ENCODE results near the gene HIBADH. TPM values are rescaled to one million over a fixed set of nuclear protein-coding genes. Genes with fewer than 3 reads are reported as not detected.

HIBADH gene
- total and polyA plus RNA-seq, 2 donors (not counting 3 experiments of a cell fraction or from before 2014, with no cell fraction given), result 22.6 to 30.5 TPM

DNA sequence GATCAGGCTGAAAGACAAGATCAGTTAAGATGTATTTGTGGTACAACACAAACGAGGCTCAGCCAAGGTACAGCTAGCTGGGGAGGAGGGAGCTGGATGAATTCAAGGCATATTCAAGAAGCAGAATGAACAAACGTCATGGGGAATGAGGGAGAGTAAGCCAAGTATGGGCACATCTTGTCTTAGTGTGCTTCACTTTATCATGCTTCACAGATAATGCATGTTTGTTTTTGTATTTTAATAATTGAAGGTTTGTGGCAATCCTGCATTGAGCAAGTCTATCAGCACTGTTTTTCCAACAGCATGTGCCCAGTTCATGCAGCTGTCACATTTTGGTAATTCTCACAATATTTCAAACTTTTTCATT lies 135.4 kb downstream of the HIBADH start:
- Histone ChIP-seq H4K20me1 (replicated peaks; ENCODE audit: control insufficient read depth, extremely low read depth, insufficient read depth, low read length) (no peaks in the 10 kb centered on the region), H3K4me2 (ENCODE audit: insufficient read depth, low read length) (no peak overlapping the region), H2AFZ (ENCODE audit: low read depth, low read length) (no peak overlapping the region), H3K4me3 (replicated peaks in 1 of 3; ENCODE audit: insufficient read depth in 1 of 3, low read depth in 1 of 3, low read length in 3 of 3) (no peak overlapping the region), H3K9ac (replicated peaks; ENCODE audit: extremely low read depth, insufficient read depth, low read length) (no peak overlapping the region), H3K27me3 (ENCODE audit: control insufficient read depth in 2 of 2, insufficient read depth in 2 of 2, low read length in 2 of 2) (no peaks in the 10 kb centered on the region), H3K9me3 (replicated peaks; ENCODE audit: control insufficient read depth, insufficient read depth, low read length) (no peaks in the 10 kb centered on the region), H3K79me2 (ENCODE audit: control insufficient read depth, insufficient read depth, low read length) (no peaks in the 10 kb centered on the region), H3K27ac (ENCODE audit: insufficient read depth, low read depth, low read length) (no peak overlapping the region), H3K36me3 (ENCODE audit: control insufficient read depth in 2 of 2, extremely low read depth in 1 of 2, insufficient read depth in 2 of 2, low read length in 2 of 2) (no peaks in the 10 kb centered on the region), H3K9me1 (replicated peaks; ENCODE audit: control insufficient read depth, extremely low read depth, insufficient read depth, low read length) (no peaks in the 10 kb centered on the region), H3K4me1 (ENCODE audit: control insufficient read depth, extremely low read depth, insufficient read depth, low read length) (no peaks in the 10 kb centered on the region)
- BruUV-seq (replicated peaks), result no TSS peak
- CTCF ChIA-PET, result interaction anchor here (0.8 kb wide), 1 partner anchor 11 kb away, joined by 3 read pairs; no protein-coding TSS in a partner anchor
- dilution Hi-C loops (cut with MboI; ENCODE audit: extremely low pct_ligation_motif_present, low sequenced_read_pairs), result no loop called here
- TF ChIP-seq MYC (IDR thresholded peaks at IDR 0.05; ENCODE audit: low read depth, low read length), result no peak
- DNase-seq (ENCODE audit: low read depth, low spot score), result no peak
- intact Hi-C loops (cut with micrococcal nuclease), result no loop called here
- FAIRE-seq, result no peak
- POLR2A ChIA-PET, result no interaction called here

DNA sequence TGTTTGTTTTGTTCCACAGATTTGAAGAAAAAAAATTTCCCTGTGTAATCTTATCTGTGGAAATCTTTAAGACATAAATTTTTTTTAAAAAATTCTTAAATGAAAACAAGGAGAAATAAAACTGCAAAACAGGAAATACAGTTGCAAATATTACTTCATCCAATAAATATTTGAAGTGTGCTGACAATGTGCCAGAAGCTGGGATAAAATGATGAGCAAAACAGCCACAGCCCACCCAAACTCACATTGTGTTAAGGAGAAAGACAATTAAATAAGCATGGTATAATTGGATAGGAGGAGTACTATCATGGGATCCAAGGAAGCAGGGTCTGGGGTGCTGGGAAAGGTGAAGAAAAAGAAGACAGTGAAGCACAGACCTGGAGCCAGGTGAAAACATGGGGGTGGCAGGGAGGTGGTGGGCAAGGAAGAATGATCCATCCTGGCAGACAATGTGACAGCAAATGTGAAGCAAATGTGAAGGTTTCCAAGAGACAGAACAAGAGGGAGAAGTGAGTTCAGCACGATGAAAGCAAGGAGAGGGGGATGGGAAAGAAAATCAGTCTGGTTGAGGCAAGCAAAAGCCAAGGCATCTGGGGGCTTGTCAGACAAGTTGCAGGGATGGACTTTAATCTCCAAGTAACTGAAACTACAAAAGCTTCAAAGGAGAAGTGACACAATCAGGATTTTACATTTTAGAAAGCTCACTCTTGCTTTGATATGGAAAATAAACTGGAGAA lies 135.9 kb downstream of the HIBADH start:
- dilution Hi-C loops (cut with MboI; ENCODE audit: extremely low pct_ligation_motif_present, low sequenced_read_pairs), result no loop called here
- POLR2A ChIA-PET, result no interaction called here
- TF ChIP-seq POLR2AphosphoS5 (IDR thresholded peaks at IDR 0.05; ENCODE audit: insufficient read depth, low read depth, low read length), result no peak
- TF ChIP-seq JUN (IDR thresholded peaks at IDR 0.05; ENCODE audit: borderline replicate concordance, insufficient read depth, insufficient read length, low read depth), result no peak
- TF ChIP-seq, protein P1, sequence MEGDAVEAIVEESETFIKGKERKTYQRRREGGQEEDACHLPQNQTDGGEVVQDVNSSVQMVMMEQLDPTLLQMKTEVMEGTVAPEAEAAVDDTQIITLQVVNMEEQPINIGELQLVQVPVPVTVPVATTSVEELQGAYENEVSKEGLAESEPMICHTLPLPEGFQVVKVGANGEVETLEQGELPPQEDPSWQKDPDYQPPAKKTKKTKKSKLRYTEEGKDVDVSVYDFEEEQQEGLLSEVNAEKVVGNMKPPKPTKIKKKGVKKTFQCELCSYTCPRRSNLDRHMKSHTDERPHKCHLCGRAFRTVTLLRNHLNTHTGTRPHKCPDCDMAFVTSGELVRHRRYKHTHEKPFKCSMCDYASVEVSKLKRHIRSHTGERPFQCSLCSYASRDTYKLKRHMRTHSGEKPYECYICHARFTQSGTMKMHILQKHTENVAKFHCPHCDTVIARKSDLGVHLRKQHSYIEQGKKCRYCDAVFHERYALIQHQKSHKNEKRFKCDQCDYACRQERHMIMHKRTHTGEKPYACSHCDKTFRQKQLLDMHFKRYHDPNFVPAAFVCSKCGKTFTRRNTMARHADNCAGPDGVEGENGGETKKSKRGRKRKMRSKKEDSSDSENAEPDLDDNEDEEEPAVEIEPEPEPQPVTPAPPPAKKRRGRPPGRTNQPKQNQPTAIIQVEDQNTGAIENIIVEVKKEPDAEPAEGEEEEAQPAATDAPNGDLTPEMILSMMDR (IDR thresholded peaks at IDR 0.05; ENCODE audit: extremely low read depth in 1 of 2, insufficient read depth in 1 of 2, low read depth in 1 of 2, low read length in 2 of 2), result no peak
- TF ChIP-seq MYC (IDR thresholded peaks at IDR 0.05; ENCODE audit: low read depth, low read length), result no peak
- TF ChIP-seq, protein P2, sequence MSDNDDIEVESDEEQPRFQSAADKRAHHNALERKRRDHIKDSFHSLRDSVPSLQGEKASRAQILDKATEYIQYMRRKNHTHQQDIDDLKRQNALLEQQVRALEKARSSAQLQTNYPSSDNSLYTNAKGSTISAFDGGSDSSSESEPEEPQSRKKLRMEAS (IDR thresholded peaks at IDR 0.05; ENCODE audit: insufficient read depth, insufficient read length), result no peak
- TF ChIP-seq GATA2 (IDR thresholded peaks at IDR 0.05; ENCODE audit: insufficient read depth, insufficient read length, low read depth, low read length), result no peak
- no peak for TF ChIP-seq FOS (IDR thresholded peaks at IDR 0.05; ENCODE audit: borderline replicate concordance, insufficient read depth, low read length)
- no peak for TF ChIP-seq EZH2 (IDR thresholded peaks at IDR 0.05; ENCODE audit: borderline replicate concordance, low read depth, low read length, severe bottlenecking)
- no peak for TF ChIP-seq POLR2A (IDR thresholded peaks at IDR 0.05; ENCODE audit: low read depth, low read length)

More for the DNA sequence above, 135.9 kb downstream of the HIBADH start:
- H3K4me3 ChIP-seq (replicated peaks in 1 of 3; ENCODE audit: insufficient read depth in 1 of 3, low read depth in 1 of 3, low read length in 3 of 3), result no peak overlapping the region
- FAIRE-seq (no peak), DNase-seq (ENCODE audit: low read depth, low spot score) (no peak)
- CTCF ChIA-PET, result interaction anchor here (0.8 kb wide), 1 partner anchor 12 kb away, joined by 3 read pairs; no protein-coding TSS in a partner anchor
- H3K27ac ChIP-seq (ENCODE audit: insufficient read depth, low read depth, low read length), result no peak overlapping the region
- H2AFZ ChIP-seq (ENCODE audit: low read depth, low read length), result no peak overlapping the region
- no TSS peak for BruUV-seq (replicated peaks)
- no peak overlapping the region for H3K9ac ChIP-seq (replicated peaks; ENCODE audit: extremely low read depth, insufficient read depth, low read length)
- H3K4me1 ChIP-seq (ENCODE audit: control insufficient read depth, extremely low read depth, insufficient read depth, low read length), result no peaks in the 10 kb centered on the region
- no peaks in the 10 kb centered on the region for H3K79me2 ChIP-seq (ENCODE audit: control insufficient read depth, insufficient read depth, low read length)
- intact Hi-C loops (cut with micrococcal nuclease), result no loop called here
- H3K27me3 ChIP-seq (ENCODE audit: control insufficient read depth in 2 of 2, insufficient read depth in 2 of 2, low read length in 2 of 2), result no peaks in the 10 kb centered on the region
- no peaks in the 10 kb centered on the region for H3K36me3 ChIP-seq (ENCODE audit: control insufficient read depth in 2 of 2, extremely low read depth in 1 of 2, insufficient read depth in 2 of 2, low read length in 2 of 2)
- H3K4me2 ChIP-seq (ENCODE audit: insufficient read depth, low read length), result no peak overlapping the region
- H4K20me1 ChIP-seq (replicated peaks; ENCODE audit: control insufficient read depth, extremely low read depth, insufficient read depth, low read length), result no peaks in the 10 kb centered on the region
- no peaks in the 10 kb centered on the region for H3K9me3 ChIP-seq (replicated peaks; ENCODE audit: control insufficient read depth, insufficient read depth, low read length)
- no peaks in the 10 kb centered on the region for H3K9me1 ChIP-seq (replicated peaks; ENCODE audit: control insufficient read depth, extremely low read depth, insufficient read depth, low read length)

All from endothelial cell of umbilical vein (primary cell).